ENCODE measurements around the gene ADAMTSL4. TPM values are rescaled to one million over a fixed set of nuclear protein-coding genes. Genes with fewer than 3 reads are reported as not detected.

The ADAMTSL4 gene
- total RNA-seq, 1 experiment from 2014 or later: 9.5 TPM

GRCh38 chr1:150537732-150538684, 11.2 kb upstream of the ADAMTSL4 start:
- CTCF ChIA-PET: interaction anchor here (0.5 to 0.7 kb wide), 2 partner anchors 40 to 195 kb away, joined by 3 to 4 read pairs; no protein-coding TSS in a partner anchor

DNA sequence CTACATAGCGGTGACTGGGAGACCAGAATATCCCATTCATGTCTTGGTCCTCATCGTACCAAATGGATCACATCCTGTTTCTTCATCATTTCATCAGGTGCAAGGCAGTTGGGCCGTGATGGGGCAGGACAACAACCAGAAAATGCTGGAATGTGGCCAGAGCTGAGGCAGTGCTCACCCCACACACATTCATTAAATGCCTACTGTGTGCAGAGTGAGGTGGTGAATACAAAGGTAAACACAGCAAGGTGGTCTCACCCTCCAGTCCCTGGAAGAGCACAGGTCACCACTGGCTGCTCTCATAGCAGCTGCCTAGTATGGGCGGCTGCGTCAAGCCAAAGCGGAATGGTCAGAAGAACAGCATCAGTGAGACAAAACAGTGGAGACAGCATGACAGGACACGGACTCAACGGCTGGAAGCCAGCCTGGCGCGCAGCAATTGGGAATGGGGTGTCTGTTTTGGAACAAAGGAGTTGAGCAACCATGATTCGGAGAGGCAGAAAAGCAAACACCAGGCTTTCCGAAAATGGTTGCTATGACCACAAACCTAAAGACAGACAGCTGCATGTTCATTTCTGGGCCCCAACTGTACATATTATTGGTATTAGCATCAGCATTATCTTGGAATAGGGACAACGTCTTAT, 5.6 kb upstream of the ADAMTSL4 start:
- no peaks in the 10 kb centered on the region for H3K4me1 ChIP-seq (ENCODE audit: control insufficient read depth, insufficient read depth, low read length)
- no peak for ATAC-seq
- ChIA-PET CTCF (interaction anchor here (0.7 kb wide), 1 partner anchor 272 kb away, joined by 4 read pairs; no protein-coding TSS in a partner anchor), POLR2A (no interaction called here)
- no peak overlapping the region for H3K27ac ChIP-seq (ENCODE audit: low read length)
- H3K27me3 ChIP-seq (ENCODE audit: control insufficient read depth, insufficient read depth, low read length): no peaks in the 10 kb centered on the region
- H3K36me3 ChIP-seq (ENCODE audit: control insufficient read depth, insufficient read depth, low read length): no peaks in the 10 kb centered on the region
- BruUV-seq (replicated peaks): no TSS peak
- in situ Hi-C loops (cut with HindIII; ENCODE audit: low pct_unique_long_range_greater_than_20kb, low sequenced_read_pairs): no loop called here
- H3K4me3 ChIP-seq (ENCODE audit: low read depth in 2 of 2, low read length in 2 of 2): no peak overlapping the region
- DNase-seq (ENCODE audit: low read depth, low spot score): no peak
- no peaks in the 10 kb centered on the region for H3K9me3 ChIP-seq (ENCODE audit: control insufficient read depth, insufficient read depth, low read depth, low read length)
- intact Hi-C loops (cut with micrococcal nuclease; ENCODE audit: unreplicated experiment): no loop called here
- no peak for TF ChIP-seq POLR2AphosphoS5 (IDR thresholded peaks at IDR 0.05; ENCODE audit: low read depth, low read length)
- TF ChIP-seq SIN3A (IDR thresholded peaks at IDR 0.05; ENCODE audit: borderline replicate concordance, insufficient read depth, low read depth, low read length): no peak
- TF ChIP-seq TCF7L2 (IDR thresholded peaks at IDR 0.05; ENCODE audit: low read depth, low read length): no peak
- TF ChIP-seq CTCF (IDR thresholded peaks at IDR 0.05): no peak
- TF ChIP-seq, protein P1, sequence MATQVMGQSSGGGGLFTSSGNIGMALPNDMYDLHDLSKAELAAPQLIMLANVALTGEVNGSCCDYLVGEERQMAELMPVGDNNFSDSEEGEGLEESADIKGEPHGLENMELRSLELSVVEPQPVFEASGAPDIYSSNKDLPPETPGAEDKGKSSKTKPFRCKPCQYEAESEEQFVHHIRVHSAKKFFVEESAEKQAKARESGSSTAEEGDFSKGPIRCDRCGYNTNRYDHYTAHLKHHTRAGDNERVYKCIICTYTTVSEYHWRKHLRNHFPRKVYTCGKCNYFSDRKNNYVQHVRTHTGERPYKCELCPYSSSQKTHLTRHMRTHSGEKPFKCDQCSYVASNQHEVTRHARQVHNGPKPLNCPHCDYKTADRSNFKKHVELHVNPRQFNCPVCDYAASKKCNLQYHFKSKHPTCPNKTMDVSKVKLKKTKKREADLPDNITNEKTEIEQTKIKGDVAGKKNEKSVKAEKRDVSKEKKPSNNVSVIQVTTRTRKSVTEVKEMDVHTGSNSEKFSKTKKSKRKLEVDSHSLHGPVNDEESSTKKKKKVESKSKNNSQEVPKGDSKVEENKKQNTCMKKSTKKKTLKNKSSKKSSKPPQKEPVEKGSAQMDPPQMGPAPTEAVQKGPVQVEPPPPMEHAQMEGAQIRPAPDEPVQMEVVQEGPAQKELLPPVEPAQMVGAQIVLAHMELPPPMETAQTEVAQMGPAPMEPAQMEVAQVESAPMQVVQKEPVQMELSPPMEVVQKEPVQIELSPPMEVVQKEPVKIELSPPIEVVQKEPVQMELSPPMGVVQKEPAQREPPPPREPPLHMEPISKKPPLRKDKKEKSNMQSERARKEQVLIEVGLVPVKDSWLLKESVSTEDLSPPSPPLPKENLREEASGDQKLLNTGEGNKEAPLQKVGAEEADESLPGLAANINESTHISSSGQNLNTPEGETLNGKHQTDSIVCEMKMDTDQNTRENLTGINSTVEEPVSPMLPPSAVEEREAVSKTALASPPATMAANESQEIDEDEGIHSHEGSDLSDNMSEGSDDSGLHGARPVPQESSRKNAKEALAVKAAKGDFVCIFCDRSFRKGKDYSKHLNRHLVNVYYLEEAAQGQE (IDR thresholded peaks at IDR 0.05; ENCODE audit: insufficient read depth in 1 of 2, low read depth in 2 of 2, low read length in 1 of 2): no peak

More at GRCh38 chr1:150537732-150538684, 11.2 kb upstream of the ADAMTSL4 start:
- DNase-seq (ENCODE audit: low read depth, low spot score): no peak
- POLR2A ChIA-PET: interaction anchor here (0.7 kb wide), 1 partner anchor 297 kb away, joined by 3 read pairs; no protein-coding TSS in a partner anchor
- Histone ChIP-seq H3K27ac (ENCODE audit: low read length) (no peak overlapping the region), H3K4me1 (ENCODE audit: control insufficient read depth, insufficient read depth, low read length) (no peaks in the 10 kb centered on the region), H3K36me3 (ENCODE audit: control insufficient read depth, insufficient read depth, low read length) (no peaks in the 10 kb centered on the region), H3K4me3 (ENCODE audit: low read depth in 2 of 2, low read length in 2 of 2) (no peak overlapping the region), H3K27me3 (ENCODE audit: control insufficient read depth, insufficient read depth, low read length) (no peaks in the 10 kb centered on the region), H3K9me3 (ENCODE audit: control insufficient read depth, insufficient read depth, low read depth, low read length) (no peaks in the 10 kb centered on the region)
- in situ Hi-C loops (cut with HindIII; ENCODE audit: low pct_unique_long_range_greater_than_20kb, low sequenced_read_pairs): no loop called here
- TF ChIP-seq TCF7L2 (IDR thresholded peaks at IDR 0.05; ENCODE audit: low read depth, low read length) (no peak), POLR2AphosphoS5 (IDR thresholded peaks at IDR 0.05; ENCODE audit: low read depth, low read length) (no peak), CTCF (IDR thresholded peaks at IDR 0.05) (no peak), SIN3A (IDR thresholded peaks at IDR 0.05; ENCODE audit: borderline replicate concordance, insufficient read depth, low read depth, low read length) (no peak)
- TF ChIP-seq, protein P1 (IDR thresholded peaks at IDR 0.05; ENCODE audit: insufficient read depth in 1 of 2, low read depth in 2 of 2, low read length in 1 of 2): no peak
- intact Hi-C loops (cut with micrococcal nuclease; ENCODE audit: unreplicated experiment): no loop called here
- no TSS peak for BruUV-seq (replicated peaks)
- no peak; the same call in 1 of the 2 replicates for ATAC-seq

Measured in Panc1 (cell line).